HG03342 (cell line): ENCODE measurements around the gene MEOX2.

Experiments
- ATAC-seq: cut with Tn5 transposase; IDR thresholded peaks from one replicate; pipeline ENCODE4 v1.9.1; 2021; ENCODE audit warnings: mild to moderate bottlenecking, moderate library complexity; ENCODE audit not compliant: unreplicated experiment

Gene MEOX2

GRCh38 chr7:15566476-15566875, 120.0 kb downstream of the MEOX2 start:
- ATAC-seq: no peak

- ATAC-seq: no peak
Measured at GRCh38 chr7:15561835-15562234, 124.6 kb downstream of the MEOX2 start, which contains the start of gene AGMO. Gene AGMO, minus strand, starts transcription at chr7:15562015.
